G401 (cell line): ENCODE measurements around the gene DLG2. TPM values are rescaled to one million over a fixed set of nuclear protein-coding genes. Genes with fewer than 3 reads are reported as not detected.

Experiments used
- DNase-seq: peaks from one replicate; pipeline ENCODE4 v3.0.0-alpha.2; 2015; ENCODE audit warnings: low spot score
- in situ Hi-C: cut with HindIII; loops from 2 replicates; pipeline ENCODE4 v1.10.0; 2016; ENCODE audit warnings: low sequenced_read_pairs, mixed read lengths
- total RNA-seq: library from RNA; depleted of rRNA; stranded (reverse); fragments of >200 nt; shearing (Covaris generic); gene quantifications from 2 replicates; pipeline ENCODE4 v1.2.3, GENCODE V29; 2014

The DLG2 gene
- total RNA-seq, 1 experiment from 2014 or later: 3.8 TPM

GRCh38 chr11:83957038-83957900 lies 1669.9 kb downstream of the DLG2 start:
- DNase-seq: no peak
- in situ Hi-C loops: no loop called here

GRCh38 chr11:83956119-83956697 lies 1670.9 kb downstream of the DLG2 start:
- in situ Hi-C loops: no loop called here
- no peak for DNase-seq

GRCh38 chr11:83954780-83955179 lies 1672.4 kb downstream of the DLG2 start:
- in situ Hi-C loops: no loop called here
- no peak for DNase-seq

GRCh38 chr11:83951521-83951920 lies 1675.6 kb downstream of the DLG2 start:
- DNase-seq: no peak

GRCh38 chr11:83948200-83948599 lies 1678.9 kb downstream of the DLG2 start:
- DNase-seq: no peak
- in situ Hi-C loops: no loop called here

More at GRCh38 chr11:83951521-83951920, 1675.6 kb downstream of the DLG2 start:
- in situ Hi-C loops: no loop called here

- DNase-seq: no peak
- in situ Hi-C loops: no loop called here
These were observed 1681.2 kb downstream of the DLG2 start for GRCh38 chr11:83945976-83946375.

- DNase-seq: no peak
- in situ Hi-C loops: no loop called here
These were observed 1686.1 kb downstream of the DLG2 start for GRCh38 chr11:83941050-83941449.

- in situ Hi-C loops: no loop called here
- DNase-seq: no peak
These were observed 1689.0 kb downstream of the DLG2 start for GRCh38 chr11:83938148-83938547.

GRCh38 chr11:83933008-83933407 lies 1694.1 kb downstream of the DLG2 start:
- peak; percentile 77 for DNase-seq
- in situ Hi-C loops: no loop called here

GRCh38 chr11:83927422-83927821 lies 1699.7 kb downstream of the DLG2 start:
- in situ Hi-C loops: no loop called here
- DNase-seq: no peak

GRCh38 chr11:83924795-83925542 lies 1702.2 kb downstream of the DLG2 start:
- in situ Hi-C loops: no loop called here

GRCh38 chr11:83923961-83924360 lies 1703.2 kb downstream of the DLG2 start:
- no peak for DNase-seq
- in situ Hi-C loops: no loop called here

More at GRCh38 chr11:83924795-83925542, 1702.2 kb downstream of the DLG2 start:
- DNase-seq: no peak

GRCh38 chr11:83922953-83923352 lies 1704.2 kb downstream of the DLG2 start:
- DNase-seq: no peak
- in situ Hi-C loops: no loop called here

- DNase-seq: no peak
- in situ Hi-C loops: no loop called here
These were observed 1704.8 kb downstream of the DLG2 start for GRCh38 chr11:83922318-83922717.

GRCh38 chr11:83921447-83922192 lies 1705.5 kb downstream of the DLG2 start:
- in situ Hi-C loops: no loop called here
- DNase-seq: no peak

- no peak for DNase-seq
- in situ Hi-C loops: no loop called here
These were observed 1708.7 kb downstream of the DLG2 start for GRCh38 chr11:83918476-83918875.

GRCh38 chr11:83914995-83915394 lies 1712.1 kb downstream of the DLG2 start:
- in situ Hi-C loops: no loop called here
- DNase-seq: no peak

- DNase-seq: no peak
- in situ Hi-C loops: no loop called here
These were observed 1717.3 kb downstream of the DLG2 start for GRCh38 chr11:83909579-83910534.
